Loucy (cell line): Measurements from ENCODE around the gene ECSCR.
"Not testable (repeated sequence)": the region's sequence is repeated elsewhere in the genome, so short reads cannot be mapped to it uniquely, and the experiment has no call there.

Source experiments
- H2AFZ ChIP-seq: fragments of 200-600 bp; sonication (generic); 2 replicates; pipeline ENCODE4 v1.6.0; 2016; ENCODE audit warnings: antibody characterized with exemption, mild to moderate bottlenecking, low read length, moderate library complexity
- H3F3A ChIP-seq: fragments of 200-600 bp; 2 replicates; pipeline ENCODE4 v1.6.0; 2016; ENCODE audit warnings: antibody characterized with exemption, low read depth, mild to moderate bottlenecking
- H3K27me3 ChIP-seq: fragments of 200-600 bp; sonication (generic); 2 replicates; pipeline ENCODE4 v1.6.1; 2014; ENCODE audit warnings: low read length, mild to moderate bottlenecking; ENCODE audit not compliant: insufficient read depth, poor library complexity, severe bottlenecking
- H3K36me3 ChIP-seq: fragments of 200-600 bp; sonication (generic); 2 replicates; pipeline ENCODE4 v1.6.1; 2016; ENCODE audit warnings: low read length; ENCODE audit not compliant: insufficient read depth
- H3K4me1 ChIP-seq: fragments of 200-600 bp; sonication (generic); 2 replicates; pipeline ENCODE4 v1.5.1; 2014; ENCODE audit warnings: low read length, mild to moderate bottlenecking; ENCODE audit not compliant: insufficient read depth, poor library complexity, severe bottlenecking
- H3K4me2 ChIP-seq: fragments of 200-600 bp; sonication (generic); 2 replicates; pipeline ENCODE4 v1.6.0; 2014; ENCODE audit warnings: antibody characterized with exemption, low read length, low read depth, mild to moderate bottlenecking; ENCODE audit not compliant: poor library complexity, severe bottlenecking
- H3K4me3 ChIP-seq: fragments of 200-600 bp; sonication (generic); 2 replicates; pipeline ENCODE4 v1.5.1; 2014; ENCODE audit warnings: low read length, mild to moderate bottlenecking, mixed read lengths; ENCODE audit not compliant: poor library complexity, severe bottlenecking
- H3K79me2 ChIP-seq: fragments of 200-600 bp; sonication (generic); 2 replicates; pipeline ENCODE4 v1.6.1; 2014; ENCODE audit warnings: low read length; ENCODE audit not compliant: insufficient read depth
- H3K9ac ChIP-seq: fragments of 200-600 bp; sonication (generic); 2 replicates; pipeline ENCODE4 v1.6.0; 2014; ENCODE audit warnings: mild to moderate bottlenecking, low read depth, low read length, moderate library complexity; ENCODE audit not compliant: poor library complexity, severe bottlenecking
- H3K9me2 ChIP-seq: fragments of 200-600 bp; sonication (generic); replicated peaks from 2 replicates; pipeline ENCODE4 v1.6.1; 2016; ENCODE audit warnings: low read depth, low read length, mixed read lengths
- H3K9me3 ChIP-seq: fragments of 200-600 bp; sonication (generic); 2 replicates; pipeline ENCODE4 v1.6.1; 2014; ENCODE audit warnings: mild to moderate bottlenecking, antibody characterized with exemption, low read length, low read depth; ENCODE audit not compliant: insufficient read depth
- H4K20me1 ChIP-seq: fragments of 200-600 bp; sonication (generic); 2 replicates; pipeline ENCODE4 v1.6.0; 2014; ENCODE audit warnings: antibody characterized with exemption, low read length, mild to moderate bottlenecking; ENCODE audit not compliant: insufficient read depth, poor library complexity, severe bottlenecking
- EZH2phosphoT487 ChIP-seq: fragments of 200-600 bp; IDR thresholded peaks from 2 replicates; pipeline ENCODE4 v1.6.1; 2018; ENCODE audit warnings: antibody characterized with exemption, mild to moderate bottlenecking, moderate library complexity, borderline replicate concordance
- TF ChIP-seq, protein P1 (sequence below): fragments of 200-600 bp; sonication (generic); conservative IDR thresholded peaks from 2 replicates; pipeline ENCODE4 v1.5.1; 2014; ENCODE audit warnings: mild to moderate bottlenecking, antibody characterized with exemption, low read length

Gene ECSCR, protein sequence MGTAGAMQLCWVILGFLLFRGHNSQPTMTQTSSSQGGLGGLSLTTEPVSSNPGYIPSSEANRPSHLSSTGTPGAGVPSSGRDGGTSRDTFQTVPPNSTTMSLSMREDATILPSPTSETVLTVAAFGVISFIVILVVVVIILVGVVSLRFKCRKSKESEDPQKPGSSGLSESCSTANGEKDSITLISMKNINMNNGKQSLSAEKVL

DNA sequence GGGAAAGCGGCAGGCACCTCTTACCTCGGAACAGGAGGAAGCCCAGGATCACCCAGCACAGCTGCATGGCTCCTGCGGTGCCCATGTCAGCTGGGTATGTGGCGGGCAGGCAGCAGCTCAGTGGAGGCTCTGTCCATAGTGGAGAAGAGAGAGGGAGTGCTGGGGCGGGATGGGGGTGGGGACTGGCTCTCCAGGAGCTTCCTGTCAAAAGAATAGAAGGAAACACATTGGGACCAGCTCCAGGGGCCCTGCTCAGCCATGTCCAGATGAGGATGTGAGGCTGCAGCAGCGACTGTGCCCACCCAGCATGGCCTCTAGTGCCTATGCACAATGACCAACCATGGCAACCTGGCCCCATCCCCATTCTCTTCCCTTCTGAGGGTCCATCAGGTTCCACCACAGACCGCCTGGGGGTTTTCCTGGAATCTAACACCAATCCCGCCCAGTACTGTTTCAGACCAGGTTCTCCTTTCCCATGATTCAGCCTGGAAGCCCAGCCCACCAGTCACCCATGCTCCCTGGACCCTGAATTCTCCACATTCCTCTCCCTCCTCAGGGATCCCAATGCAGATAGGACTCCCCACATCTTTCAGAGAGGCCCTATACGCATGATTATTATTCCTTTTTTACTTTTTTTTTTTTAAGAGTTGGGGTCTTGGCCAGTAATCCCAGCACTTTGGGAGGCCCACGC, at the start of gene ECSCR:
ECSCR (minus strand) TSS at position 158 of the 691 bp plus-strand sequence; CDS start at position 85, 73 bp downstream.
- no peak within 1 kb of the TSS for H3K4me2 ChIP-seq
- no peaks in the 10 kb centered on the region for H3K79me2 ChIP-seq
- no peak within 1 kb of the TSS for H2AFZ ChIP-seq
- peaks cover 22% of the 10 kb centered on the region for H3K4me1 ChIP-seq
- no peaks in the 10 kb centered on the region for H3K9me2 ChIP-seq
- no peak within 1 kb of the TSS for H3K4me3 ChIP-seq
- H3K27me3 ChIP-seq, result no peaks in the 10 kb centered on the region
- H3F3A ChIP-seq, result no peaks in the 10 kb centered on the region
- H3K36me3 ChIP-seq, result no peaks in the 10 kb centered on the region
- no peak for TF ChIP-seq EZH2phosphoT487
- TF ChIP-seq, protein P1, sequence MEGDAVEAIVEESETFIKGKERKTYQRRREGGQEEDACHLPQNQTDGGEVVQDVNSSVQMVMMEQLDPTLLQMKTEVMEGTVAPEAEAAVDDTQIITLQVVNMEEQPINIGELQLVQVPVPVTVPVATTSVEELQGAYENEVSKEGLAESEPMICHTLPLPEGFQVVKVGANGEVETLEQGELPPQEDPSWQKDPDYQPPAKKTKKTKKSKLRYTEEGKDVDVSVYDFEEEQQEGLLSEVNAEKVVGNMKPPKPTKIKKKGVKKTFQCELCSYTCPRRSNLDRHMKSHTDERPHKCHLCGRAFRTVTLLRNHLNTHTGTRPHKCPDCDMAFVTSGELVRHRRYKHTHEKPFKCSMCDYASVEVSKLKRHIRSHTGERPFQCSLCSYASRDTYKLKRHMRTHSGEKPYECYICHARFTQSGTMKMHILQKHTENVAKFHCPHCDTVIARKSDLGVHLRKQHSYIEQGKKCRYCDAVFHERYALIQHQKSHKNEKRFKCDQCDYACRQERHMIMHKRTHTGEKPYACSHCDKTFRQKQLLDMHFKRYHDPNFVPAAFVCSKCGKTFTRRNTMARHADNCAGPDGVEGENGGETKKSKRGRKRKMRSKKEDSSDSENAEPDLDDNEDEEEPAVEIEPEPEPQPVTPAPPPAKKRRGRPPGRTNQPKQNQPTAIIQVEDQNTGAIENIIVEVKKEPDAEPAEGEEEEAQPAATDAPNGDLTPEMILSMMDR, result no peak
- no peak within 1 kb of the TSS for H3K9ac ChIP-seq
- no peaks in the 10 kb centered on the region for H3K9me3 ChIP-seq
- H4K20me1 ChIP-seq, result no peaks in the 10 kb centered on the region

DNA sequence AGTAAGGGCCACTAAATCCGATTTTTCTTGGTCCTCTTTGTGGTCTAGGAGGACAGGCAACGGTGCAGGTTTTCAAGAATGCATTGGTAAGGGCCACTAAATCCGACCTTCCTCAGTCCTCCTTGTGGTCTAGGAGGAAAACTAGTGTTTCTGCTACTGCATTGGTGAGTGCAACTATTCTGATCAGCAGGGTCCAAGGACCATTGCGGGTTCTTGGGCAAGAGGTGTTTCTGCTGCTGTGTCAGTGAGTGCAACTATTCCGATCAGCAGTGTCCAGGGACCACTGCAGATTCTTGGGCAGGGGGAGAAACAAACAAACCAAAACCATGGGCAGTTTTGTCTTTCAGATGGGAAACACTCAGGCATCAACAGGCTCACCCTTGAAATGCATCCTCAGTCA, 42.2 kb upstream of the ECSCR start:
- not testable (repeated sequence) for H2AFZ ChIP-seq, H3K27me3 ChIP-seq, H3K36me3 ChIP-seq, H3K9me2 ChIP-seq, H3F3A ChIP-seq, H3K4me3 ChIP-seq, H3K9ac ChIP-seq, H4K20me1 ChIP-seq, H3K79me2 ChIP-seq, H3K4me2 ChIP-seq, H3K4me1 ChIP-seq, H3K9me3 ChIP-seq

DNA sequence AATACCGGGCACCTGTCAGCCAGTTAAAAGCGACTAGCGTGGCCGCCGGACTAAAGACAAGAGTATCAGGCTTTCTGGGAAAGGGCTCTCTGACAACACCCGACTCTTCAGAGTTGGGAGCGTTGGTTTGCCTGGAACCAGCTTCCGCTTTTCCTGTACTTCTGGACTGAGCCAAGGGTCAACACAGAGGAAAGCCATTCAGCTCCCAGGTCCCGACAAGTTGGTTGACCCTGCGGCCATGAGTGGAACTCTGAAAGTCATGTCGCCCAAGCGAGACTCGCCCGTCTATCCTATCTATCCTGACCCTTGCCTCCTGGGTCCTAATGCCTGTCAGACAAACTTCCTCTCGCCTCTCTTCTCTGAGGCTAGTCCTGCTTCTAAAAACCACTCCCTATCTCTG, 41.3 kb upstream of the ECSCR start:
- H3K36me3 ChIP-seq, H2AFZ ChIP-seq, H3K4me2 ChIP-seq, H3K4me1 ChIP-seq, H3K27me3 ChIP-seq, H3K9ac ChIP-seq, H3K79me2 ChIP-seq, H3K9me2 ChIP-seq, H4K20me1 ChIP-seq, H3F3A ChIP-seq, H3K4me3 ChIP-seq, H3K9me3 ChIP-seq: not testable (repeated sequence)

DNA sequence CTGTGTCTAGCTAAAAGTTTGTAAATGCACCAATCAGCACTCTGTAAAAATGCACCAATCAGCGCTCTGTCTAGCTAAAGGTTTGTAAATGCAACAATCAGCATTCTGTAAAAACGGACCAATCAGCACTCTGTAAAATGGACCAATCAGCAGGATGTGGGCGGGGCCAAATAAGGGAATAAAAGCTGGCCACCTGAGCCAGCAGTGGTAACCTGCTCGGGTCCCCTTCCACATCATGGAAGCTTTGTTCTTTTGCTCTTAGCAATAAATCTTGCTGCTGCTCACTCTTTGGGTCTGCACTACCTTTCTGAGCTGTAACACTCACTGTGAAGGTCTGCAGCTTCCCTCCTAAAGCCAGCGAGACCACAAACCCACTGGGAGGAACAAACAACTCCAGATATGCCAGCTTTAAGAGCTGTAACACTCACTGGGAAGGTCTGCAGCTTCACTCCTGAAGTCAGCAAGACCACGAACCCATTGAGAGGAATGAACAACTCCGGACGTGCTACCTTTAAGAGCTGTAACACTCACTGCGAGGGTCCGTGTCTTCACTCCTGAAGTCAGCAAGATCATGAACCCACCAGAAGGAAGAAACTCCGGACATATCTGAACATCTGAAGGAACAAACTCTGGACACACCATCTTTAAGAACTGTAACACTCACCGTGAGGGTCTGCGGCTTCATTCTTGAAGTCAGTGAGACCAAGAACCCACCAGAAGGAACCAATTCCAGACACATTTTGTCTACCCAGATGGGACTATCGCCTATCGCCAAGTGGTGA, 40.7 kb upstream of the ECSCR start:
- not testable (repeated sequence) for H3F3A ChIP-seq, H3K9me2 ChIP-seq, H4K20me1 ChIP-seq, H3K9me3 ChIP-seq, H3K27me3 ChIP-seq, H3K4me1 ChIP-seq, H3K79me2 ChIP-seq, H3K36me3 ChIP-seq, H3K4me3 ChIP-seq, H2AFZ ChIP-seq, H3K4me2 ChIP-seq, H3K9ac ChIP-seq
